ENCODE results near the gene STAT5A.
"Not testable (repeated sequence)": the region's sequence is repeated elsewhere in the genome, so short reads cannot be mapped to it uniquely, and the experiment has no call there.

STAT5A gene

GRCh38 chr17:42255445-42255844 lies 32.9 kb upstream of the STAT5A start:
- no peak overlapping the region for H3K27ac ChIP-seq (ENCODE audit: extremely low read depth, low read depth, low read length)
- peaks cover 30% of the 10 kb centered on the region for H3K4me1 ChIP-seq (ENCODE audit: control insufficient read depth, insufficient read depth, low read length)
- TF ChIP-seq FEZF1 (tag by site-specific recombination; IDR thresholded peaks at IDR 0.05) (no peak), ZNF692 (tag by site-specific recombination; IDR thresholded peaks at IDR 0.05) (no peak), PRDM6 (tag by site-specific recombination; IDR thresholded peaks at IDR 0.05) (peak; percentile 49; the same call in 1 of the 2 replicates), ZNF449 (tag by site-specific recombination; IDR thresholded peaks at IDR 0.05) (no peak), ZSCAN16 (tag by site-specific recombination; IDR thresholded peaks at IDR 0.05) (peak; percentile 88), PRDM1 (tag by site-specific recombination; IDR thresholded peaks at IDR 0.05) (no peak)
- H3K9me3 ChIP-seq (ENCODE audit: control insufficient read depth, insufficient read depth, low read depth, low read length) = no peaks in the 10 kb centered on the region
- ChIA-PET CTCF (interaction anchor here (1.2 kb wide), 1 partner anchor 265 kb away, joined by 7 read pairs; no protein-coding TSS in a partner anchor), POLR2A (interaction anchor here (0.6 kb wide), 1 partner anchor 22 kb away, joined by 3 read pairs; no protein-coding TSS in a partner anchor)
- H3K36me3 ChIP-seq (ENCODE audit: control insufficient read depth in 2 of 2, insufficient read depth in 1 of 2, low read length in 2 of 2) = no peaks in the 10 kb centered on the region
- H3K4me3 ChIP-seq (ENCODE audit: low read depth, low read length) = no peak overlapping the region

GRCh38 chr17:42260318-42260717 lies 28.0 kb upstream of the STAT5A start:
- Histone ChIP-seq H3K4me3 (ENCODE audit: low read depth, low read length) (no peak overlapping the region), H3K4me1 (ENCODE audit: control insufficient read depth, insufficient read depth, low read length) (peaks cover 19% of the 10 kb centered on the region), H3K9me3 (ENCODE audit: control insufficient read depth, insufficient read depth, low read depth, low read length) (no peaks in the 10 kb centered on the region), H3K36me3 (ENCODE audit: control insufficient read depth in 2 of 2, insufficient read depth in 1 of 2, low read length in 2 of 2) (no peaks in the 10 kb centered on the region; a peak in 1 of 3 replicates), H3K27ac (ENCODE audit: extremely low read depth, low read depth, low read length) (no peak overlapping the region)
- TF ChIP-seq ZNF16 (tag by site-specific recombination; IDR thresholded peaks at IDR 0.05; ENCODE audit: low read depth) (no peak), GLIS1 (tag by site-specific recombination; IDR thresholded peaks at IDR 0.05) (0 out of 2 replicates have a peak, but pooled peaks have one; percentile 22), ZNF639 (tag by site-specific recombination; IDR thresholded peaks at IDR 0.05) (no peak), GFI1B (tag by site-specific recombination; IDR thresholded peaks at IDR 0.05) (no peak), ZNF169 (tag by site-specific recombination; IDR thresholded peaks at IDR 0.05) (no peak), SETDB1 (IDR thresholded peaks at IDR 0.05; ENCODE audit: insufficient read length, low read length) (peak; percentile 17), ZNF121 (tag by site-specific recombination; IDR thresholded peaks at IDR 0.05) (peak; percentile 98)
- ChIA-PET POLR2A (interaction anchor here (0.7 kb wide), 1 partner anchor 129 kb away, joined by 3 read pairs; no protein-coding TSS in a partner anchor), CTCF (interaction anchor here (0.6 to 1.0 kb wide), 5 partner anchors 9 to 1724 kb away, joined by 3 to 12 read pairs (median 3); no protein-coding TSS in a partner anchor)

GRCh38 chr17:42264366-42264765 lies 23.9 kb upstream of the STAT5A start:
- H3K27ac ChIP-seq (ENCODE audit: extremely low read depth, low read depth, low read length); POLR2A ChIA-PET; H3K36me3 ChIP-seq (ENCODE audit: control insufficient read depth in 2 of 2, insufficient read depth in 1 of 2, low read length in 2 of 2); H3K9me3 ChIP-seq (ENCODE audit: control insufficient read depth, insufficient read depth, low read depth, low read length); H3K4me3 ChIP-seq (ENCODE audit: low read depth, low read length): not testable (repeated sequence)
- CTCF ChIA-PET = interaction anchor here (0.6 to 0.9 kb wide), 3 partner anchors 41 to 124 kb away, joined by 3 read pairs; partner anchors contain the start of gene STAT3
- H3K4me1 ChIP-seq (ENCODE audit: control insufficient read depth, insufficient read depth, low read length) = peaks cover 10% of the 10 kb centered on the region
- peak; percentile 98 for TF ChIP-seq ZNF146 (tag by site-specific recombination; IDR thresholded peaks at IDR 0.05)
- 0 out of 2 replicates have a peak, but pooled peaks have one; percentile 22 for TF ChIP-seq ZNF184 (tag by site-specific recombination; IDR thresholded peaks at IDR 0.05)
- TF ChIP-seq ZNF580 (tag by site-specific recombination; IDR thresholded peaks at IDR 0.05) = peak; percentile 61; the same call in 1 of the 2 replicates
- peak; percentile 48; the same call in 1 of the 2 replicates for TF ChIP-seq ZNF280D (tag by site-specific recombination; IDR thresholded peaks at IDR 0.05)
